GM12878 (cell line): ENCODE results near the gene PRM3.

Source experiments
- CHD4 ChIP-seq: fragments of 200-600 bp; sonication (generic); IDR thresholded peaks from 2 replicates; pipeline ENCODE4 v1.6.1; 2016; ENCODE audit warnings: mild to moderate bottlenecking
- HCFC1 ChIP-seq: fragments of 150-350 bp; IDR thresholded peaks from 2 replicates; pipeline ENCODE4 v1.6.1; 2014; ENCODE audit warnings: low read length
- HDAC2 ChIP-seq: fragments of 200-600 bp; sonication (generic); IDR thresholded peaks from 2 replicates; pipeline ENCODE4 v1.6.1; 2017
- RAD21 ChIP-seq: IDR thresholded peaks from 2 replicates; pipeline ENCODE4 v1.6.1; 2011; ENCODE audit warnings: mild to moderate bottlenecking, low read depth, low read length, moderate library complexity; ENCODE audit not compliant: insufficient read depth

- TF ChIP-seq HDAC2 (no peak), CHD4 (no peak), RAD21 (no peak), HCFC1 (no peak)
These were observed 33.0 kb upstream of the PRM3 start for GRCh38 chr16:11306381-11306780.
